Right renal pelvis (tissue), 4 donors: ENCODE results near the gene DNAH9. TPM values are rescaled to one million over a fixed set of nuclear protein-coding genes. Genes with fewer than 3 reads are reported as not detected.
"Not testable (repeated sequence)": the region's sequence is repeated elsewhere in the genome, so short reads cannot be mapped to it uniquely, and the experiment has no call there.

Experiments
- DNase-seq, 4 donors: peaks; one replicate each; pipeline ENCODE4 v3.0.0-alpha.2; 2013; ENCODE audit warnings: low read depth in 4 of 4, low spot score in 3 of 4, missing footprints in 1 of 4
- polyA plus RNA-seq, 4 donors: library from polyadenylated mRNA; unstranded; fragments of 120-200 nt; gene quantifications; one replicate each; pipeline ENCODE4 v1.2.1, GENCODE V29; 2013; ENCODE audit not compliant: insufficient read length in 4 of 4

Gene DNAH9
- polyA plus RNA-seq, 4 donors: 4.6 to 12.0 (median 5.3) TPM

DNA sequence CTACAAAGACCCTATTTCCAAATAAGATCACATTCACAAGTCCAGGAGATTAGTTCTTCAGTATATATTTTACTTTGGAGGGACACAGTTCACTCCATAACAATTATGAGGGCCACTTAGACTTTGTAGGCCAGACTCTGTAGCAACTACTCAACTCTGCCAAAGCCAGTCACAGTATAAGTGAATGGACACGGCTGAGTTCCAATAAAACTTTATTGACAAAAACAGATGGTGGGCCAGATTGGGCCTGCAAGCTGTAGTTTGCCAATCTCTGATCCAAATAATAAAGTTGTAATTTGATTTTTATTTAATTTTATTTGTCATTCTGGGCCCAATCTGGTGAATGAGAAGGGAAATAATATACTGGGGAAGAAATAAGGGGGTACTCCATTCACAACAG is 297.9 kb downstream of the DNAH9 start:
- no peak for DNase-seq

DNA sequence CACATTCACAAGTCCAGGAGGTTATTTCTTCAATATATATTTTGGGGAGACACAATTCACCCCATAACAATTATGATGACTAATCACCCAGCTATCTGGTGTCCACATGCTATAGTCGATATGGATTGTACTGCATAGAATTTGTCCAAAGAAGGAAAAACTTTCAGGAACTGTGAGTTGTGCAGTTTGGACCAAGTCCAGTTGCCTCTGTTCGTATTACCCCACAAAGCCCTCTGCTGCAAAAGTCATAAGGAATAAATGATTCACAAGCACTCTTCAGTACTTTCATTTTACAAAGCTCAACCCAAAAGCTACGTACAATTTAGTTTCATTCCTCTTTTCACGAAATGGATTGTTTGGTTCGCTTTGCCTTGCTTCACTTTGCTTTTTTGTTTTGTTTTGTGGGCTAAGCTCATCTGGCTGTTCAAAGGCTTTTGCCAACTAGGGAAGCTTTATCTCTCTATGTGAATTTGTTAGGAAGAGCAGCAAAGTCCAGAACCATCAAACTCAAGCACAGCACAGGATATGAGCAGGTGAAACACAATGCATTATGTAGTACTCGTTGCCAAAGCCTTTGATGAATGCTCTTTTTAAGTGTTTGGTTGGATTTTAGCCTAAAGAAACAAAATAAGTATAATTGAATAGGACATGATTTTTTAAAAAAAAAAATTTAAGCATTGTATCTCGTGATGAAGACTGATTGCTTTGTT is 300.4 kb downstream of the DNAH9 start:
- DNase-seq: no peak

DNA sequence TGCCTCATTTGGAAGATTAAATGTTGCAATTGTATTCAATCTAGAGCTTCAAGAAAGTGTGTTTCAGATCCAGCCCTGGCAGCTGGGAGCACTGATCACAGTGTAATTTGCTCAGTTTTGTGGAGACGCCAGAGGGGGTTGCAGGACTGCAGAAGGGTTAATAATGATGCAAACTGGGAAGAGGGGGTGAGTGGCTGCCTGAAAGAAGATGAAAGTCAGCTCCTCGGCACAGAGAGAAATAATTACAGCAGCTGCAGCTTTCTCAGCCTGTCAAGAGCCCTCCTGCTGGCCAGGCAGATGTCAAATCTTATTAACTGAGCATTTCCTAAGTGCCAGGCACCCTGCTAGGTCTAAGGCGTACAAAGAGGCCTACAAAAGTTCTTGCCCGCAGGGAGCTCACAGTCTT is 301.3 kb downstream of the DNAH9 start:
- no peak for DNase-seq

DNA sequence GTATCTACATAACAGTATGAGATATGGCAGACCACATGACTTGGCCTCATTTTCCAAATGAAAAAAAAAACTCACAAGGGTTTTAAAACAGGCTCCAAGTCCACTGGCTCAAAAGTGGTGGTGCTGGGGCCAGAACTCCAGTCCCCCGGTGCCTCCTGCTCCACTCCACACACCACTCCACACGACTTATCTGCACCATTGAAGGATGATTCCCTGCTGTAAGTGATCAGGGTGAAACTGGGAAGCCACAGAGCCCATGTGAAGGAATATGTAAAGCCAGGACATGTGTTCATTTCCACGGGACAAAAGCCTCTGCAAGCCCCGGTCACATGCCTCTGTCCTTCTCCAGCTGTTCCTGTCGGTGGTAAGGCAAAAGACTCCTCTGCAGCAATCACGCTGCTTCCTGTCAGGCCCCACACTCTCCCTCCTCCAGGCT is 301.8 kb downstream of the DNAH9 start:
- DNase-seq: peak in 1 of 4 donors; percentile 15

DNA sequence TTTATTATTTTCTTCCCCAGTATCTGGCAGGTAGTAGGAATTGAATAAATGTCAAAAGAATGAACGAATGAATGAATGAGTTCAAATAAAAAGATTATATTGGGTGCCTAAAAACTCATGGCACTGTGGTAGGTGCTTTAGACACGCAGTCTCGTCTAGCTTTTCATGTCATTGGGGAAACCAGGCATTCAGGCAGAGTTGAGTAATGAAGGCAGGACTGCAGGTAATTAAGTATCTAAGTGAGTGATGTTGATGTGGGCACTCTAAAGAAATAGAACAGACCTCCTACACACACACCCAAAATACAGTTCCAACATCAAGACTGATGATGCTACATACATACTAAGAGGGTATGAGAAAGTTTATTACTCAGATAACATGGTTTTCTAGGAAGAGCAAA is 302.4 kb downstream of the DNAH9 start:
- DNase-seq: no peak

DNA sequence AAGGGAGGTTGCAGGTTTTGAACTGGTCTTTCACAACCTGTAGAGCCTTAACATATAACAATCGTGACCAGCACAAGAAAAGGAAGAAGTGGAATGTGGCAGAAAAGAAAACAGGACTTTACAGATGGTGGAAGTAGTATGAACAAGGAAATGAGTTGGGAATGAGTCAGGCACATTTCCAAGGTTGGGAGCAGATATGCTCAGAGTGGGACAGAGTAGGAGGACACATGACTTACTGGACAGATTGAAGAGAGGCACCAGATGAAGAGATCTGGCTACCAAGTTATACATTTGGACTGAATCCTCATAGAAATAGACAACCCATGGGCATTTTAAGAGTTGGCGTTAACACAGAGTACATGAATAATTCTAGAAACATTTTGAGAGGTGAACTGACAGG is 303.7 kb downstream of the DNAH9 start:
- DNase-seq: no peak

DNA sequence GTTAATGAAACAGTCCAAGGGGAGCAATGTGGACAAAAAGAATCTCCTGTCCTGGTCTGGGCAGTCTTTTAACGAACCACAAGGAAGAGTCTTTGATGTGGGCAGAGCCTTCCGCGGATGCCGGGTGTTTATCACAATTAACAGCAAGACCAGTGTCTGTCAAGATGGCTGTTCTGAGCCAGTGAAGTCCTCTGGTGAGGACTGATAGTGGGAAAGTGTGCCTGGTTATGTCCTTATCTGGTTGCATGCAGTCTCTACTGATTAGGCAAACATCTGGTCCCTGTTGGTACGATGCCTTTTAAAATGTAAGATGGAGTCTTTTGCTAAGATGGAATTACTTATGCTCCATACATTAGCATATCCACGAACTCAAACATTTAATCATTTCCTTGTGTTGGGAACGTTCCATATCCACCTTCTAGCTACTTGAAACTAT is 310.5 kb downstream of the DNAH9 start:
- no peak for DNase-seq

DNA sequence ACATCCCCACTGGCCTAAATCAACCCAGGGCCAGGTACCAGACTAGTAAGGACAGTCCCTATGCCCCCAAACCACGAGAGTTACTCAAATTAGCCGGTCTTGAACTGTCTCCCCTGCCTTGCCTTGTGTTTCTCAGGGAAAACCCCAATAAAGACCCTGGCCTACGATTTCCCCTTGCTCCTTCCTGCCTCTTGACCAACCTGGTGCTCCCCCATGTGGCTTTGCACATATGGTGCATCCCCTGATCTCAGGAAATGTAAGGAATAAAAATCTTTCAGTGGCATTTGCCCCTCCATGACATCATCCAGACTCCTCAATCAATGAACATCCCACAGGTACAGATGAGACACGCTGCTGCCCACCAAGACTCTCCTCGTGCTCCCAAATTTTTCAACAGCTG is 311.1 kb downstream of the DNAH9 start:
- no peak for DNase-seq

DNA sequence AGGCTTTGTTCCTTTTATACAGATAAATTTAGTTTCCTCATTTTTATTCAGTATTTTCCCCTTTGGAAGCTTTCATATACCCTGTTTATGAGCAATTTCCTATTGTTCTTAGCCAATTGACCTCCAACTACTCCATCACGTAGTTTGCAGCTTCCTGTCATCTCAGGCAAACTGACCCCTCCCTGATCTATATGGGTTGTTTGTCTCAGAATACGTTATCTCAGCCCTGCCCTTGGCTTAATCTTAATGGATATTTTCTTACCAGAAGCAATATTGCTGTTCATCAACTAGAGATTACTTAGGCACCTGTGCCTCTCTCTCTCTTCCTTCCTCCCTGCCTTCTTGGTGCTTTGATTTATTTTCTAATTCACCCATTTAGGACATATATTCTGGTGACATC is 317.8 kb downstream of the DNAH9 start:
- DNase-seq: no peak

DNA sequence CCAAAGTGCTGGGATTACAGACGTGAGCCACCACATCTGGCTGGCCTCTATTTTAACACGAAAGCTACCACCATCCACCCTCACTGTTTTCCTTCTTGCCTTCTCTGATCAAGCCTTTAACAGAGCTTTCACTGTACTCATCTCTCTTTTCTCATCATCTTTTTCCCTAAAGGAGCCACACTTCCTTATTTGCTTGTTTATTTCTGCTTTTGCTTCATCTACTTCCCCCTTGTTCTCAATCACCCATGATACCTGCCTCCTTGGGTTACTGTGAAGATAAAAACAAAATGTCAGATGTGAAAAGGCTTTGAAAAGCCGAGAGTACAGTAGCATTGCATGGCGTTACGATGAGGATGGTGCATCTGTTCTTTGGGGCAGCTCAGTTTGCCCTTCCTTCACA is 319.1 kb downstream of the DNAH9 start:
- no peak for DNase-seq

DNA sequence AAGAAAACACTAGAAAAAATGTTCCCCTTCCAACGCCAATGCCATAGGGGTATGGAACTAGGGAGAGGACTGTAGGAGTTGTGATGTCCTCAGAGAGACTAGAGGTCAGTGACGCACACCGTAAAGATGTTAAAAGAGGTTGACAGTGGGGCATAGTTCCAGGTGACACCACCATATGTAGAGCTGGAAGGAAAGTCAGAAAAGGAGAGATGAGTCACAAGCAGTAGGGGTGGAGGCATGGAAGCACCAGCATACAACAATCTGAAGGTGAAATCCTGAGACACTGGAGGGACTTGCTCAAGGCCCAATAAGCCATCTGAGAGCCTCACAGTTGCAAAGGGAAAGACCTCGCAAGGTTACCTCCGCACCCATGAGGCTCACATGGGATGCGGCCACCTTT is 323.0 kb downstream of the DNAH9 start:
- DNase-seq: no peak

DNA sequence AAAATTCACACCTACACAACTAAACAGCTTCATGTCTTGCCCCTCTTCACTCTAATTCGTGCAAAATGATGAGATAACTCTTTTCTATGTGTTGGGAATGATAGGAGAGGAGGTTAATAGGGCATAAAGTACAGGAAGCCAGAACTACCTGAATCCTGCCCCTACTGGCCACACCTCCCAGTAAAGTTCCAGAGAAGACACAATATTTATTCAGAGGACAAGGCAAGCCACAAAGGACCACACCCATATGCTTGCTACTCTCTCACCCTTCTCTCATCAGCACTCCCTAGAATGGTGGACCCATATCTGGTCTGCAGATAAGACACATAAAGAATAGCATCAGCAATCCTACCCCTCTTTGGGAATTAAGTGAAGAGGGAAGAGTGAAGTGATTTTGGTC is 324.4 kb downstream of the DNAH9 start:
- no peak for DNase-seq

DNA sequence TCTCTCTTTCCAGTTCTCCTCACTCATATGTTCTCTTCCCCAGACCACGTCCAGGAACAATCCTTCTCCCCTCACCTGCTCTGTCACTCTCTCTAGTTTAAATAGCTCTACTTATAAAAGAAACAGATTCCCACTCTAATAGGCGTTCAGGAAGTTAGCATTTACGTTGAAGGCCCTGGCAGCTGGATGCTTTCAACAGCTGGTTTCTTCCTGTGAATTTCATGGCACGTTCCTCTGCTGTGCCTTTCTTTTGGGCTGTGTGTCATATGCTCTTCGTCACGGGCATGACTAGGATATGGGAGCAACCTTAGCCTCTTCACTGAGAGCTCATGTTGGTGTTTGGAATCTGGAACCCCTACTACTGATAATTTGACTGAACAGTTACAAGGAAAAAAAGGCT is 325.8 kb downstream of the DNAH9 start:
- no peak for DNase-seq

DNA sequence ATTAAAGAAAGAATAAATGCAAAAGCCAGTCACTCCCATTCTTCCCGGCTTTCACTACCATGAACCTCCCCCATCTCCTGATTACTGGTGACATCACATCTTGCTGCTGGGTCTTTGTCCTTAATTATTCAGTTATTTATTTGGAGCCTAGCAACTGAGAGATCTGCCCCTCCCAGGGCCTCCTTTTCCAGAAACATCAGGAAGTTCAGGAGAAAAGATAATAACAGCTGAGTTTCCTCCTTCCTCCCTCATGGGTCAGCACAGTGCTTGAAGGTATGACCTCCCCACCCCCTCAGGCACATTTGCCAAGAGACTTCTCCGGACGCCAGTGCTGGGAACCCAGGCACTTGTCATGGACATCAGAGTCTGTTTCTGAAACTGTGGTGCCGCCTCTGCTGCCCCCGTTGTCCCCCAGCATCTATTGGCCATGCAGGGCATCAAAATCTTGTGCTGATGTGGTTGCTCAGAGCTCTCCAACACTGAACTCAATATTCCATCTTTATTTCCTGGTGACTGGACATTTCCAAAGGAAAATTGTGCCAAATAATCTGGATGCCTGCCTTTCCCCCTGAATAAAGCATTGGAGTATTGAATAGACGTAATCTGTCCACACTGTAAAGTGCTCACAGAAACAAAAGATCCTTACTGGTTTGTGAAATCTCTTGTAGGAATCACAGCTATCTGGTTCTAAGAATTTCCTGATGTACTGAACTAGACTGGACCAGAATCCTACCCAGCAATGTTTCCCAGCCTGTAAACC is 327.2 kb downstream of the DNAH9 start:
- DNase-seq: peak in 2 of 4 donors; percentile 3 to 16

DNA sequence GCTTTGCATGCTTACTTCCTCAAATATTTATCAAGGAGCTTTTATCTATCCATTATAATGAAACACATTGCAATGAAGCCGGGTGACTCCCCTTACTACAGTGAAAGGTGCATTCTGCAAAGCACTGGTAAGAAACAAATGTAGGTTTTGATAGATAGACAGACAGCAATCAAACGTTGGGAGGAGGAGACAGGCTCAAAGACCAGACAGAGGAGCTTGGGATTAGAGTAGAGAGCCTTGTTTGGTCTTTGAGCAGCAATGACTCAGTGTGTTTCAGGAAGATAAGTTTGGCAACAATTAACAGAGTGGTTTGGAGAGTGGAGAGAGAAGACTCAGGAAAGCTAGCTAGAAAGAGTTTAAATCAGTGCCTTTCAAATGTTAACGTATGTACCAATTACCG is 330.2 kb downstream of the DNAH9 start:
- DNase-seq: no peak

DNA sequence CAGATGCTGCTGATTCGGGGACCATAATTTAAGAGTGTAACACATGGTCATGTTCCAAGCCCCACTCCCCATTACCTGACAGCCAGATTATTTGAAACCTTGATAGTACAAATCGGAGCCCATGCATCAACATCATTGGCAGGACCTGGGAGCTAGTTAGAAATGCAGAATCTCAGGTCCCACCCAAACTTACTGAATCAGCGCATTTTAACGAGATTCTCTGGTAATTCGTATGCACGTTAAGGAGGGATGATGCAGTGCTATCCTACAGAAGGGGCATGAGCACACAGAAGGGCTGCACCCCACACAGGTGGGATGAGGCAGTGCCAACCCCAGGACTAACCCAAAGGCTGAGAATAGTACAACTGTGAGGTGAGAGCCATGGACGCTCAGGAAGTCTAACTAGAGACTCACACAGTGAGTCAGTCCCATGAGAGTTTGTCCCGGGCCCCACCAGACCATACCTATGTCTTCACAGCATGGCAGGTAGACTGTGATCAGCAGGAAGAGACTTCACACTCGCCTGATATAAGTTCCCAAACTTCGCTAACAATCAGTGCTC is 334.1 kb downstream of the DNAH9 start:
- no peak for DNase-seq

DNA sequence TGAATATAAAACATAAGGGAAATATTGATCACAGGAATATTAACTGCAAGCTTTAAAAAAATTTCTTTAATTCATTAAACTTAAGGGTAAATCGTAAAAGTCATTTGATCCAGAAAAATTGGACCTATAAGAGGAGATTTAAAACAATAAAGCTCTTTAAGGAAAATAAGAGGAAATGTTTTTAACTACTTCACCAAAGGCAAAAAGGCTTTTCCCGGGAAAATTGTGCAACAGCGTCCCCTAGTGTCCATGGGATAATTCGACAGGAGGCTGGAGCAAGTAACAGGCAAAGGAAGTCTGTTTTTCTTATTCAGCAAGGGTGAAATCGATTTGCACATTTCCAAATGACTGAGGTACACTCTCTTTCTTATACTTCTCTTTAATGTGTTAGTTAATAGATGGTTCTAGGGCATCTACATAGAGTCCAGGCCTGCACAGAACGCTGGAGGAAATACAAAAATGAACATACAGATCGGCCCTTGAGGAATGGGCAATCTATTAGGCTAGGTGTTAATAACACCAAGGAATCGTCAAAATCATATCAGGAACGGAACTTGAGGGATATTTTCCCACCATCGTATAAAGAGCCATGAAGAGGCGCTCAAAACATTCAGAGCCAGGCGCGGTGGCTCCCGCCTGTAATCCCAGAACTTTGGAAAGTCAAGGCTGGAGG is 337.6 kb downstream of the DNAH9 start:
- peak; percentile 56 to 65 (median 59) for DNase-seq

DNA sequence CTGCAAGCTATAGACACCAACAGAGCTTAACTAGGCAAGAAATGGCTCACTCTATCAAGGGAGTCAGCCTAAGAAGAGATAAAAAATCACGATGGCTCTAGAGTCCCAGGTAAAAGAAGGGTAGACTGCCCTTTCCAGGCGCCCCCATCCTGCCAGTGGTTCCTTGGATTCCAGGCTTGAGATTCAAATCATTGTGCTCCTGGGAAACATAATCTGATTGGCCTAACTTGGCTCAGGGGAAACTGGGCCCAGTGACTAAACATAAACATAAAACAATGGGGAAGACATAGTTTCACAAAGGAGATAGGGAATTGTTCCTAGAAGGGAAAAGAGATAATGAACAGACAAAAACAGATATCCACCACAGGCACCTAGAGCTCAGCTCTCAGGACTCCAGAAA is 342.6 kb downstream of the DNAH9 start:
- no peak for DNase-seq

DNA sequence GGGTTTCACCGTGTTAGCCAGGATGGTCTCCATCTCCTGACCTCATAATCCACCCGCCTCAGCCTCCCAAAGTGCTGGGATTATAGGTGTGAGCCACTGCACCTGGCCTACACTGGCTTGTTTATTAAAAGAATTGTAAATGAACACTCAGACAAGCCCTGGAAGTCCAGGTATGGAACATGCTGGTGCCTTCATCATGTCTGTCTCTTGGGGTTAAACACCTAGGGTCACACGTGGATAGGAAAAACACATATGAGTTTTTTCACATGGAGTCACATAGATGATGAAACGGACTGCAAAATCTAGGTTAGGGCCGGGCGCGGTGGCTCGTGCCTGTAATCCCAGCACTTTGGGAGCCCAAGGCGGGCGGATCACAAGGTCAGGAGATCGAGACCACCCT is 344.8 kb downstream of the DNAH9 start:
- DNase-seq: not testable (repeated sequence)

DNA sequence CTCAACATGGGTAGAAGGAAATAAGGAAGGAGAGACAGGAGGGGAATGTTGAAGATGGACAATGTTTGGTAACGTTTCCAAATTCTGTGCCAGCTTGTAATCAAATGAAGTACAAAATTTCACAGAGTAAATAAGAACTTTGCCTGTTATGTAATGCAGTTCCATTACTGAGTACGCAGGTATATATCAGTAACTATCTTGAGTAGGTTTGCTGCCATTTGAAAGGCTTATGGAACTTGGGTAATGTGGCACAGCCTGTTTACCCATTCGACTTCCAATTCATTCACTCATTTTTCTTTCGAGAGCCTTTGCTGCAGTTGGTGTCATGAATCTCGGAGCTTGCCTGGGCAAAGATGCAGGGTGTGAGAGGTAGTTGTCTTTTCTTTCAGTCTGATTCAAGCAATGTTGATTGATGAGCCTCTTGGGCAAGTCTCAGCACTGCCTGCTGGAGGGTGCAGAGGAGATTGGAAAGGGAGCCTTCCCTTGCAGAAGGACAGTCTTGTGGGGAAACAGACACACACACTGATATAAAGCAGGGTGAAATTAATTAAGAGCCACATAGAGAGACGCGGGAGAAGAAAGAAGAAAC is 345.6 kb downstream of the DNAH9 start:
- no peak for DNase-seq

DNA sequence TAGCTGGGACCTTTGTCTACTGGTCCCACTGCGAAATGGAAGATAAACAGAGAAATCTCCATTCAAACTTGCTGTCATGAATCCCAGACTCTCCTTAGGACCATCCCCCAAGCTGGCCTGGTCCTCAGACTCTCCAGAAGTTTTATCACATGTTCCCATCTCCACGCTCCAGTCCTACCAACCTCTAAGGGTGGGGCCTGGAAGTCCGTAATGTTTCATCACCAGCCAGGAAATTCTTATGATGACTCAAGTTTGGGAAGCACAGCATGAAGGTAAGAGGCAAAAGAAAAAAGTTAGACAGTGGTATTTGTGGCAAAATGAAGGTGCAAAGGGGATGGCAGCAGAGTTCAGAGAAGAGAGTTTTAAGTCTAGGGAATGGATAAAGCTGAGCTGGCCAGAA is 346.3 kb downstream of the DNAH9 start:
- no peak for DNase-seq
